GM20000 (cell line): ENCODE data around the gene MEF2A.

Experiments used
- DNase-seq: peaks from one replicate; pipeline ENCODE4 v3.0.0; 2012; ENCODE audit warnings: low spot score
- CTCF ChIP-seq: IDR thresholded peaks from 2 replicates; pipeline ENCODE4 v1.5.1; 2012; ENCODE audit warnings: mild to moderate bottlenecking, control low read depth; ENCODE audit errors: extremely low read depth, missing control alignments

Gene MEF2A

DNA sequence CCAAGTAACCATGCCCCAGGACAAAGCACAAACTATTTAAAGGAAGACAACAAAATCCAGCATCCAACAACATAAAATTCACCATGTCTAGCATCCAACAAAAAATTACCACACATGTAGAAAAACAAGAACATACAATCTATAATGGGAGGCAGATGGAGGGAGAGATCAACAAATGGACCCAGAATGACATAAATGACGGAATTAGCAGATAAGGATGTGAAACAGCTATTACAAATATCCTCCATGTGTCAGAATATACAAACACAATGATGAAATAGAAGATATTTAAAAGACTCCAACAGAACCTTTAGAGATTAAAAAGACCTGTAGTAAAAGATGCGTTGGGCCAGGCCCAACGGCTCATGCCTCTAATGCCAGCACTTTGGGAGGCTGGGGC is 156.6 kb downstream of the MEF2A start:
- no peak for TF ChIP-seq CTCF
- no peak for DNase-seq

- TF ChIP-seq CTCF, result no peak
- no peak for DNase-seq
Measured at GRCh38 chr15:99726333-99726732, 160.5 kb downstream of the MEF2A start.

DNA sequence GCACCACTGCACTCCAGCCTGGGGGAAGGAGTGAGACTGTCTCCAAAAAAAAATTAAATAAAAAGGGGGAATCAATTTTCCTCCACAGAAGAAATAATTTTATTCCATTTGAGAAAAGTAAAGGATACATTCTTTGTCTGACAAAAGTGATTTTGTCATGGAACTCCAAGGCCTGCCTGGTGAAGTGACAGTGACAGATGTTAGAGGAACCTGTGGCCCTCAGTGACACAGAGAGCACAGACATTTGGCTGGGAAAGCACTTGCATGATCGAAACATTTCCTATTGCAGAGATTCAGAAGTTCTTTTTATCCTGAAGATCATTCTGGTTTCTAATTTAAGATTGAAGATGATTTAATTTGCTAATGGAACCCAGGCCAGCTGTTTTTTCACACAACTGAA is 161.5 kb downstream of the MEF2A start:
- no peak for DNase-seq
- TF ChIP-seq CTCF, result no peak

DNA sequence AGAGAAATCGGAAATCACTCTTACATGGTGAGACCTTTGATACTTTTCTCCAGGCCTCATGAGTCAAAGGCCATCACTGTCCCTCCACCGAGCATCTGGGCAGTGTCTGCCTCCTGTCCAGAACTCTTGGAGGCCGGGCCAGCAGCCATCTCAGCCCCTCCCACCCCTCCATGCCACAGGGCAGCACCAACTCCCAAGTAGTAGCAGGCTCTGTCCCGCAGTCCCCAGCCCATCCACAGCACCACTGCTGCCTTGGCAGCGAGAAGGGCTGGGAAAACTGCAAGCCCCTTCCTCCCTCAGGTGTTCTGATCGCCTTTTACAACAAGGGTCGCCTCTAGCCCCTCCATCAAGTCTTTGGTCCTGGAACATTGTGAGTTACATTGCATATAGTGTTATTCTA is 161.9 kb downstream of the MEF2A start:
- DNase-seq, result no peak
- TF ChIP-seq CTCF, result no peak

GRCh38 chr15:99728916-99729315 is 163.1 kb downstream of the MEF2A start:
- no peak for DNase-seq
- TF ChIP-seq CTCF, result no peak

DNA sequence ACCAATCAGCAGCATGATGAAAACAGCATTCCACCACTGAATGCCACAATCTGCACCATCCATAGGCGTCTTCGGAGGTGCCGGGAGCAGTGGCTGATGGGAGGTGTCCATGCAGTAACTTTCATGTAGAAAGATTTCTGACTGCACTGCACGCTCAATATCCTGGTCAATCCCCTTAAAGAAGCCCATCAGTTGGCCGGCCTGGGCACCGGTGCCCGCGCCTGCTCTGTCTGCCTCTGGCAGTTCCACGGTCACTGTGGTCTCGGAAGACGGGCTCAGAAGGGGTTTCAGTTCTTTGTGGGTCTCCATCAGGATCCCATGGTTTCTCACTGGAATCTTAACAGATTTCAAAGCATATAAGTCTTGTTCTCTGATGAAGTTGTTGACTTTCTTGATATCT is 163.5 kb downstream of the MEF2A start:
- no peak for TF ChIP-seq CTCF
- no peak for DNase-seq

- no peak for DNase-seq
- TF ChIP-seq CTCF, result peak; percentile 16
Measured at GRCh38 chr15:99729920-99730319, 164.1 kb downstream of the MEF2A start.
